GM23338 (cell line): Measurements from ENCODE around the gene TNFSF4. TPM values are rescaled to one million over a fixed set of nuclear protein-coding genes. Genes with fewer than 3 reads are reported as not detected.

Experiments
- ATAC-seq: fragments of 200-7000 bp; cut with Tn5 transposase; 3 replicates; pipeline ENCODE4 v1.9.1; 2020
- DNase-seq: peaks from one replicate; pipeline ENCODE4 v3.0.0-alpha.2; 2015; ENCODE audit warnings: low spot score
- H2AFZ ChIP-seq: fragments of 200-600 bp; sonication (generic); 2 replicates; pipeline ENCODE4 v1.8.0; 2016; ENCODE audit warnings: antibody characterized with exemption, mild to moderate bottlenecking, moderate library complexity
- H3F3A ChIP-seq: fragments of 200-600 bp; sonication (generic); replicated peaks from 2 replicates; pipeline ENCODE4 v1.8.0; 2017; ENCODE audit warnings: antibody characterized with exemption, mixed run types, low read depth
- H3K27ac ChIP-seq: fragments of 200-600 bp; sonication (generic); 2 replicates; pipeline ENCODE4 v1.6.1; 2016; ENCODE audit warnings: low read depth
- H3K27me3 ChIP-seq: fragments of 200-600 bp; sonication (generic); 2 replicates; pipeline ENCODE4 v1.8.0; 2016; ENCODE audit warnings: mild to moderate bottlenecking, mixed run types, moderate library complexity; ENCODE audit not compliant: insufficient read depth
- H3K36me3 ChIP-seq: fragments of 200-600 bp; sonication (generic); 2 replicates; pipeline ENCODE4 v1.8.0; 2016; ENCODE audit warnings: mild to moderate bottlenecking; ENCODE audit not compliant: insufficient read depth
- H3K4me1 ChIP-seq: fragments of 200-600 bp; sonication (generic); 2 replicates; pipeline ENCODE4 v1.8.0; 2016; ENCODE audit warnings: mild to moderate bottlenecking, moderate library complexity; ENCODE audit not compliant: insufficient read depth
- H3K4me2 ChIP-seq: fragments of 200-600 bp; sonication (generic); 2 replicates; pipeline ENCODE4 v1.7.1; 2017; ENCODE audit warnings: mixed run types
- H3K4me3 ChIP-seq: fragments of 200-600 bp; sonication (generic); 2 replicates; pipeline ENCODE4 v1.6.1; 2016; ENCODE audit warnings: mixed run types
- H3K79me2 ChIP-seq: fragments of 200-600 bp; sonication (generic); replicated peaks from 2 replicates; pipeline ENCODE4 v1.8.0; 2017; ENCODE audit warnings: mild to moderate bottlenecking; ENCODE audit not compliant: insufficient read depth
- H3K9me2 ChIP-seq: fragments of 200-600 bp; sonication (generic); 2 replicates; pipeline ENCODE4 v1.8.0; 2017; ENCODE audit not compliant: insufficient read depth
- H4K20me1 ChIP-seq: fragments of 200-600 bp; sonication (generic); replicated peaks from 2 replicates; pipeline ENCODE4 v1.8.0; 2017; ENCODE audit warnings: mild to moderate bottlenecking; ENCODE audit not compliant: insufficient read depth
- H3K27ac Mint-ChIP-seq: 2 replicates; pipeline ENCODE4 v1.8.0; 2020; ENCODE audit warnings: inconsistent platforms, mild to moderate bottlenecking, moderate library complexity, mixed read lengths
- H3K27me3 Mint-ChIP-seq: 3 replicates; pipeline ENCODE4 v1.8.0; 2022; ENCODE audit warnings: low read depth, mild to moderate bottlenecking, moderate library complexity, mixed read lengths, inconsistent platforms; ENCODE audit not compliant: insufficient read depth, poor library complexity
- H3K36me3 Mint-ChIP-seq: 3 replicates; pipeline ENCODE4 v1.8.0; 2021; ENCODE audit warnings: low read depth, mild to moderate bottlenecking, inconsistent platforms, moderate library complexity, mixed read lengths
- H3K4me1 Mint-ChIP-seq: 3 replicates; pipeline ENCODE4 v1.8.0; 2020; ENCODE audit warnings: mild to moderate bottlenecking, inconsistent platforms, mixed read lengths
- H3K4me3 Mint-ChIP-seq: 3 replicates; pipeline ENCODE4 v1.8.0; 2021; ENCODE audit warnings: moderate library complexity, mild to moderate bottlenecking, inconsistent platforms, mixed read lengths
- H3K9me3 Mint-ChIP-seq: 3 replicates; pipeline ENCODE4 v1.8.0; 2020; ENCODE audit warnings: moderate library complexity, mild to moderate bottlenecking, inconsistent platforms, mixed read lengths
- CREB1 ChIP-seq: fragments of 250-450 bp; sonication (Bioruptor Pico); IDR thresholded peaks from 2 replicates; pipeline ENCODE4 v1.5.0; 2020; ENCODE audit warnings: low read depth, mild to moderate bottlenecking, moderate library complexity
- EZH2 ChIP-seq: fragments of 200-600 bp; sonication (generic); IDR thresholded peaks from one replicate; pipeline ENCODE4 v1.8.0; 2017; ENCODE audit warnings: antibody characterized with exemption, mild to moderate bottlenecking, low read depth; ENCODE audit not compliant: unreplicated experiment
- EZH2phosphoT487 ChIP-seq: fragments of 200-600 bp; sonication (generic); IDR thresholded peaks from one replicate; pipeline ENCODE4 v1.8.1; 2018; ENCODE audit warnings: antibody characterized with exemption; ENCODE audit not compliant: unreplicated experiment
- JUNB ChIP-seq: IDR thresholded peaks from one replicate; pipeline ENCODE4 v1.6.1; 2016; ENCODE audit warnings: antibody characterized with exemption; ENCODE audit not compliant: unreplicated experiment
- NANOG ChIP-seq: IDR thresholded peaks from 2 replicates; pipeline ENCODE4 v1.6.1; 2016; ENCODE audit warnings: antibody characterized with exemption, borderline replicate concordance
- POLR2AphosphoS5 ChIP-seq: IDR thresholded peaks from 2 replicates; pipeline ENCODE4 v1.6.1; 2016; ENCODE audit warnings: antibody characterized with exemption, low read depth
- STAT1 ChIP-seq: IDR thresholded peaks from one replicate; pipeline ENCODE4 v1.6.1; 2016; ENCODE audit warnings: antibody characterized with exemption; ENCODE audit not compliant: unreplicated experiment
- ZNF114 ChIP-seq: fragments of 250-450 bp; sonication (Bioruptor Pico); IDR thresholded peaks from 2 replicates; pipeline ENCODE4 v1.5.0; 2020; ENCODE audit warnings: mild to moderate bottlenecking, moderate library complexity
- ZNF331 ChIP-seq: fragments of 250-450 bp; sonication (Bioruptor Pico); IDR thresholded peaks from 2 replicates; pipeline ENCODE4 v1.5.0; 2020; ENCODE audit warnings: low read depth, mild to moderate bottlenecking, moderate library complexity
- polyA plus RNA-seq: library from polyadenylated mRNA; unstranded; fragments of >200 nt; fragmentation: Nextera tagmentation; extraction: Ambion mirVana; gene quantifications from 2 replicates; pipeline ENCODE4 v1.2.1, GENCODE V29; 2016
- total RNA-seq: library from RNA; depleted of rRNA; stranded (reverse); fragments of >200 nt; shearing (Covaris generic); gene quantifications from 2 replicates; pipeline ENCODE4 v1.2.3, GENCODE V29; 2014
- TF ChIP-seq, protein P1 (sequence below): fragments of 250-450 bp; sonication (Bioruptor Pico); IDR thresholded peaks from 2 replicates; pipeline ENCODE4 v1.5.0; 2020; ENCODE audit warnings: mild to moderate bottlenecking, moderate library complexity
- TF ChIP-seq, protein P2 (sequence below), 2 experiments: fragments of 200-600 bp in 1 of 2; sonication (generic) in 1 of 2; conservative IDR thresholded peaks; 2 replicates each; pipeline versions ENCODE4 v1.5.1 to v1.6.1; 2016 to 2017; ENCODE audit warnings: antibody characterized with exemption in 2 of 2, low read depth in 2 of 2, mild to moderate bottlenecking in 2 of 2, moderate library complexity in 1 of 2
- TF ChIP-seq, protein P3 (sequence below): IDR thresholded peaks from one replicate; pipeline ENCODE4 v1.6.1; 2018; ENCODE audit warnings: antibody characterized with exemption; ENCODE audit not compliant: unreplicated experiment
- TF ChIP-seq, protein P4 (sequence below): IDR thresholded peaks from 2 replicates; pipeline ENCODE4 v1.6.1; 2016; ENCODE audit warnings: antibody characterized with exemption

Gene TNFSF4
- total and polyA plus RNA-seq, 2 experiments from 2014 or later = 0.55 to 1.5 TPM

DNA sequence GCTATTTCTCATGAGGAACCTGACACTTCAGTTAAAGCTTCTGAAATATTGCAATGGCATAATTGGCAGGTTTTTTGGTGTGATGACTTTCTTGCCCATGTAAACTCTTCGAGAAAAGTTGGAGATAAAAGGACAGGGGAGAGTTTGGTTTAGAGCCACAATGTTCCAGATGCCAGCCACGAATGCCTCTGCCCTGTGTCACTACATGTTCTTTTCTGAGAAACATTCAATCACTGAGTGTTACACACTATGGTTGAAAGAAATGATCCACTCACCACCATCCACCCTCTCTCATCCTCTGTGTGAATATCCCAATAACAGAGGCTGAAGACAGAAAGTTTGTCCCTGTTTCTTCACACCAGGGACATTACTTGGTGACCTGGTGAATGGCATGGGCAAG is 66.4 kb downstream of the TNFSF4 start:
- Histone ChIP-seq H4K20me1 (no peaks in the 10 kb centered on the region), H3K4me1 (no peaks in the 10 kb centered on the region), H3F3A (no peaks in the 10 kb centered on the region), H2AFZ (no peak overlapping the region), H3K4me2 (no peak overlapping the region), H3K9me2 (0 out of 2 replicates have a peak, but pooled peaks cover 6% of the 10 kb centered on the region), H3K27ac (no peak overlapping the region), H3K36me3 (no peaks in the 10 kb centered on the region), H3K79me2 (no peaks in the 10 kb centered on the region), H3K4me3 (no peak overlapping the region), H3K27me3 (no peaks in the 10 kb centered on the region)
- DNase-seq (no peak), ATAC-seq (no peak)
- TF ChIP-seq NANOG = no peak
- no peak for TF ChIP-seq STAT1
- no peak for TF ChIP-seq CREB1 (CRISPR knock-in tag)
- TF ChIP-seq ZNF331 (CRISPR knock-in tag) = no peak
- TF ChIP-seq, protein P1, sequence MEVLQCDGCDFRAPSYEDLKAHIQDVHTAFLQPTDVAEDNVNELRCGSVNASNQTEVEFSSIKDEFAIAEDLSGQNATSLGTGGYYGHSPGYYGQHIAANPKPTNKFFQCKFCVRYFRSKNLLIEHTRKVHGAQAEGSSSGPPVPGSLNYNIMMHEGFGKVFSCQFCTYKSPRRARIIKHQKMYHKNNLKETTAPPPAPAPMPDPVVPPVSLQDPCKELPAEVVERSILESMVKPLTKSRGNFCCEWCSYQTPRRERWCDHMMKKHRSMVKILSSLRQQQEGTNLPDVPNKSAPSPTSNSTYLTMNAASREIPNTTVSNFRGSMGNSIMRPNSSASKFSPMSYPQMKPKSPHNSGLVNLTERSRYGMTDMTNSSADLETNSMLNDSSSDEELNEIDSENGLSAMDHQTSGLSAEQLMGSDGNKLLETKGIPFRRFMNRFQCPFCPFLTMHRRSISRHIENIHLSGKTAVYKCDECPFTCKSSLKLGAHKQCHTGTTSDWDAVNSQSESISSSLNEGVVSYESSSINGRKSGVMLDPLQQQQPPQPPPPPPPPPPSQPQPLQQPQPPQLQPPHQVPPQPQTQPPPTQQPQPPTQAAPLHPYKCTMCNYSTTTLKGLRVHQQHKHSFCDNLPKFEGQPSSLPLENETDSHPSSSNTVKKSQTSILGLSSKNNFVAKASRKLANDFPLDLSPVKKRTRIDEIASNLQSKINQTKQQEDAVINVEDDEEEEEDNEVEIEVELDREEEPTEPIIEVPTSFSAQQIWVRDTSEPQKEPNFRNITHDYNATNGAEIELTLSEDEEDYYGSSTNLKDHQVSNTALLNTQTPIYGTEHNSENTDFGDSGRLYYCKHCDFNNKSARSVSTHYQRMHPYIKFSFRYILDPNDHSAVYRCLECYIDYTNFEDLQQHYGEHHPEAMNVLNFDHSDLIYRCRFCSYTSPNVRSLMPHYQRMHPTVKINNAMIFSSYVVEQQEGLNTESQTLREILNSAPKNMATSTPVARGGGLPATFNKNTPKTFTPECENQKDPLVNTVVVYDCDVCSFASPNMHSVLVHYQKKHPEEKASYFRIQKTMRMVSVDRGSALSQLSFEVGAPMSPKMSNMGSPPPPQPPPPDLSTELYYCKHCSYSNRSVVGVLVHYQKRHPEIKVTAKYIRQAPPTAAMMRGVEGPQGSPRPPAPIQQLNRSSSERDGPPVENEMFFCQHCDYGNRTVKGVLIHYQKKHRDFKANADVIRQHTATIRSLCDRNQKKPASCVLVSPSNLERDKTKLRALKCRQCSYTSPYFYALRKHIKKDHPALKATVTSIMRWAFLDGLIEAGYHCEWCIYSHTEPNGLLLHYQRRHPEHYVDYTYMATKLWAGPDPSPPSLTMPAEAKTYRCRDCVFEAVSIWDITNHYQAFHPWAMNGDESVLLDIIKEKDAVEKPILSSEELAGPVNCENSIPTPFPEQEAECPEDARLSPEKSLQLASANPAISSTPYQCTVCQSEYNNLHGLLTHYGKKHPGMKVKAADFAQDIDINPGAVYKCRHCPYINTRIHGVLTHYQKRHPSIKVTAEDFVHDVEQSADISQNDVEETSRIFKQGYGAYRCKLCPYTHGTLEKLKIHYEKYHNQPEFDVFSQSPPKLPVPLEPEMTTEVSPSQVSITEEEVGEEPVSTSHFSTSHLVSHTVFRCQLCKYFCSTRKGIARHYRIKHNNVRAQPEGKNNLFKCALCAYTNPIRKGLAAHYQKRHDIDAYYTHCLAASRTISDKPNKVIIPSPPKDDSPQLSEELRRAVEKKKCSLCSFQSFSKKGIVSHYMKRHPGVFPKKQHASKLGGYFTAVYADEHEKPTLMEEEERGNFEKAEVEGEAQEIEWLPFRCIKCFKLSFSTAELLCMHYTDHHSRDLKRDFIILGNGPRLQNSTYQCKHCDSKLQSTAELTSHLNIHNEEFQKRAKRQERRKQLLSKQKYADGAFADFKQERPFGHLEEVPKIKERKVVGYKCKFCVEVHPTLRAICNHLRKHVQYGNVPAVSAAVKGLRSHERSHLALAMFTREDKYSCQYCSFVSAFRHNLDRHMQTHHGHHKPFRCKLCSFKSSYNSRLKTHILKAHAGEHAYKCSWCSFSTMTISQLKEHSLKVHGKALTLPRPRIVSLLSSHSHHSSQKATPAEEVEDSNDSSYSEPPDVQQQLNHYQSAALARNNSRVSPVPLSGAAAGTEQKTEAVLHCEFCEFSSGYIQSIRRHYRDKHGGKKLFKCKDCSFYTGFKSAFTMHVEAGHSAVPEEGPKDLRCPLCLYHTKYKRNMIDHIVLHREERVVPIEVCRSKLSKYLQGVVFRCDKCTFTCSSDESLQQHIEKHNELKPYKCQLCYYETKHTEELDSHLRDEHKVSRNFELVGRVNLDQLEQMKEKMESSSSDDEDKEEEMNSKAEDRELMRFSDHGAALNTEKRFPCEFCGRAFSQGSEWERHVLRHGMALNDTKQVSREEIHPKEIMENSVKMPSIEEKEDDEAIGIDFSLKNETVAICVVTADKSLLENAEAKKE (CRISPR knock-in tag) = no peak
- TF ChIP-seq, protein P2, sequence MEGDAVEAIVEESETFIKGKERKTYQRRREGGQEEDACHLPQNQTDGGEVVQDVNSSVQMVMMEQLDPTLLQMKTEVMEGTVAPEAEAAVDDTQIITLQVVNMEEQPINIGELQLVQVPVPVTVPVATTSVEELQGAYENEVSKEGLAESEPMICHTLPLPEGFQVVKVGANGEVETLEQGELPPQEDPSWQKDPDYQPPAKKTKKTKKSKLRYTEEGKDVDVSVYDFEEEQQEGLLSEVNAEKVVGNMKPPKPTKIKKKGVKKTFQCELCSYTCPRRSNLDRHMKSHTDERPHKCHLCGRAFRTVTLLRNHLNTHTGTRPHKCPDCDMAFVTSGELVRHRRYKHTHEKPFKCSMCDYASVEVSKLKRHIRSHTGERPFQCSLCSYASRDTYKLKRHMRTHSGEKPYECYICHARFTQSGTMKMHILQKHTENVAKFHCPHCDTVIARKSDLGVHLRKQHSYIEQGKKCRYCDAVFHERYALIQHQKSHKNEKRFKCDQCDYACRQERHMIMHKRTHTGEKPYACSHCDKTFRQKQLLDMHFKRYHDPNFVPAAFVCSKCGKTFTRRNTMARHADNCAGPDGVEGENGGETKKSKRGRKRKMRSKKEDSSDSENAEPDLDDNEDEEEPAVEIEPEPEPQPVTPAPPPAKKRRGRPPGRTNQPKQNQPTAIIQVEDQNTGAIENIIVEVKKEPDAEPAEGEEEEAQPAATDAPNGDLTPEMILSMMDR (conservative IDR thresholded peaks at IDR 0.05; ENCODE audit: low read depth in 2 of 2) = no peak
- TF ChIP-seq JUNB = no peak
- no peak for TF ChIP-seq POLR2AphosphoS5
- no peak for TF ChIP-seq EZH2phosphoT487
- no peak for TF ChIP-seq EZH2
- TF ChIP-seq, protein P3, sequence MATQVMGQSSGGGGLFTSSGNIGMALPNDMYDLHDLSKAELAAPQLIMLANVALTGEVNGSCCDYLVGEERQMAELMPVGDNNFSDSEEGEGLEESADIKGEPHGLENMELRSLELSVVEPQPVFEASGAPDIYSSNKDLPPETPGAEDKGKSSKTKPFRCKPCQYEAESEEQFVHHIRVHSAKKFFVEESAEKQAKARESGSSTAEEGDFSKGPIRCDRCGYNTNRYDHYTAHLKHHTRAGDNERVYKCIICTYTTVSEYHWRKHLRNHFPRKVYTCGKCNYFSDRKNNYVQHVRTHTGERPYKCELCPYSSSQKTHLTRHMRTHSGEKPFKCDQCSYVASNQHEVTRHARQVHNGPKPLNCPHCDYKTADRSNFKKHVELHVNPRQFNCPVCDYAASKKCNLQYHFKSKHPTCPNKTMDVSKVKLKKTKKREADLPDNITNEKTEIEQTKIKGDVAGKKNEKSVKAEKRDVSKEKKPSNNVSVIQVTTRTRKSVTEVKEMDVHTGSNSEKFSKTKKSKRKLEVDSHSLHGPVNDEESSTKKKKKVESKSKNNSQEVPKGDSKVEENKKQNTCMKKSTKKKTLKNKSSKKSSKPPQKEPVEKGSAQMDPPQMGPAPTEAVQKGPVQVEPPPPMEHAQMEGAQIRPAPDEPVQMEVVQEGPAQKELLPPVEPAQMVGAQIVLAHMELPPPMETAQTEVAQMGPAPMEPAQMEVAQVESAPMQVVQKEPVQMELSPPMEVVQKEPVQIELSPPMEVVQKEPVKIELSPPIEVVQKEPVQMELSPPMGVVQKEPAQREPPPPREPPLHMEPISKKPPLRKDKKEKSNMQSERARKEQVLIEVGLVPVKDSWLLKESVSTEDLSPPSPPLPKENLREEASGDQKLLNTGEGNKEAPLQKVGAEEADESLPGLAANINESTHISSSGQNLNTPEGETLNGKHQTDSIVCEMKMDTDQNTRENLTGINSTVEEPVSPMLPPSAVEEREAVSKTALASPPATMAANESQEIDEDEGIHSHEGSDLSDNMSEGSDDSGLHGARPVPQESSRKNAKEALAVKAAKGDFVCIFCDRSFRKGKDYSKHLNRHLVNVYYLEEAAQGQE = no peak
- TF ChIP-seq, protein P4, sequence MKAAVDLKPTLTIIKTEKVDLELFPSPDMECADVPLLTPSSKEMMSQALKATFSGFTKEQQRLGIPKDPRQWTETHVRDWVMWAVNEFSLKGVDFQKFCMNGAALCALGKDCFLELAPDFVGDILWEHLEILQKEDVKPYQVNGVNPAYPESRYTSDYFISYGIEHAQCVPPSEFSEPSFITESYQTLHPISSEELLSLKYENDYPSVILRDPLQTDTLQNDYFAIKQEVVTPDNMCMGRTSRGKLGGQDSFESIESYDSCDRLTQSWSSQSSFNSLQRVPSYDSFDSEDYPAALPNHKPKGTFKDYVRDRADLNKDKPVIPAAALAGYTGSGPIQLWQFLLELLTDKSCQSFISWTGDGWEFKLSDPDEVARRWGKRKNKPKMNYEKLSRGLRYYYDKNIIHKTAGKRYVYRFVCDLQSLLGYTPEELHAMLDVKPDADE = no peak
- TF ChIP-seq ZNF114 (CRISPR knock-in tag) = no peak
- Mint-ChIP-seq H3K4me3 (no peak overlapping the region), H3K27me3 (peaks cover 2% of the 10 kb centered on the region), H3K9me3 (peaks cover 8% of the 10 kb centered on the region; the same call in 2 of the 3 replicates), H3K27ac (no peak overlapping the region), H3K36me3 (no peaks in the 10 kb centered on the region), H3K4me1 (no peaks in the 10 kb centered on the region)
